Naive B cell (primary cell): ENCODE measurements around the gene TMEM181. TPM values are rescaled to one million over a fixed set of nuclear protein-coding genes. Genes with fewer than 3 reads are reported as not detected.

ENCODE experiments used
- ATAC-seq, 2 donors: fragments of 150-1000 bp; cut with Tn5 transposase; 2 replicates each; pipeline ENCODE4 v1.10.0; 2021; ENCODE audit warnings: low read depth in 2 of 2, mild to moderate bottlenecking in 2 of 2, moderate library complexity in 2 of 2
- DNase-seq: peaks from one replicate; pipeline ENCODE4 v3.0.0; 2022
- H3K27ac Mint-ChIP-seq, 6 donors: one replicate each; pipeline ENCODE4 v1.8.0; 2020 to 2022; ENCODE audit warnings: mild to moderate bottlenecking in 6 of 6, mixed read lengths in 6 of 6, moderate library complexity in 5 of 6, inconsistent platforms in 2 of 6
- H3K27me3 Mint-ChIP-seq, 3 donors: one replicate each; pipeline ENCODE4 v1.8.0; 2021 to 2022; ENCODE audit warnings: mixed read lengths in 3 of 3, mild to moderate bottlenecking in 1 of 3
- H3K36me3 Mint-ChIP-seq, 2 donors: one replicate each; pipeline ENCODE4 v1.8.0; 2020 to 2022; ENCODE audit warnings: mixed read lengths in 2 of 2, inconsistent platforms in 1 of 2, mild to moderate bottlenecking in 1 of 2
- H3K4me1 Mint-ChIP-seq, 3 donors: one replicate each; pipeline ENCODE4 v1.8.0; 2020 to 2022; ENCODE audit warnings: mixed read lengths in 3 of 3, inconsistent platforms in 1 of 3, mild to moderate bottlenecking in 1 of 3, moderate library complexity in 1 of 3
- H3K4me3 Mint-ChIP-seq, 8 donors: one replicate each; pipeline ENCODE4 v1.8.0; 2020 to 2022; ENCODE audit warnings: mild to moderate bottlenecking in 8 of 8, mixed read lengths in 8 of 8, moderate library complexity in 8 of 8, inconsistent platforms in 2 of 8
- H3K9me3 Mint-ChIP-seq, 7 donors: one replicate each; pipeline ENCODE4 v1.8.0; 2020 to 2022; ENCODE audit warnings: mixed read lengths in 7 of 7, mild to moderate bottlenecking in 5 of 7, inconsistent platforms in 2 of 7, moderate library complexity in 1 of 7
- polyA plus RNA-seq, 6 donors: library from polyadenylated mRNA; unstranded; fragments of 300-500 nt; fragmentation: Illumina TruSeq; gene quantifications; one replicate each; pipeline ENCODE4 v1.2.3, GENCODE V29; 2021; ENCODE audit warnings: low read depth in 6 of 6

Gene TMEM181
- polyA plus RNA-seq, 6 donors from 2014 or later: 1.9 to 2.4 (median 2.3) TPM

DNA sequence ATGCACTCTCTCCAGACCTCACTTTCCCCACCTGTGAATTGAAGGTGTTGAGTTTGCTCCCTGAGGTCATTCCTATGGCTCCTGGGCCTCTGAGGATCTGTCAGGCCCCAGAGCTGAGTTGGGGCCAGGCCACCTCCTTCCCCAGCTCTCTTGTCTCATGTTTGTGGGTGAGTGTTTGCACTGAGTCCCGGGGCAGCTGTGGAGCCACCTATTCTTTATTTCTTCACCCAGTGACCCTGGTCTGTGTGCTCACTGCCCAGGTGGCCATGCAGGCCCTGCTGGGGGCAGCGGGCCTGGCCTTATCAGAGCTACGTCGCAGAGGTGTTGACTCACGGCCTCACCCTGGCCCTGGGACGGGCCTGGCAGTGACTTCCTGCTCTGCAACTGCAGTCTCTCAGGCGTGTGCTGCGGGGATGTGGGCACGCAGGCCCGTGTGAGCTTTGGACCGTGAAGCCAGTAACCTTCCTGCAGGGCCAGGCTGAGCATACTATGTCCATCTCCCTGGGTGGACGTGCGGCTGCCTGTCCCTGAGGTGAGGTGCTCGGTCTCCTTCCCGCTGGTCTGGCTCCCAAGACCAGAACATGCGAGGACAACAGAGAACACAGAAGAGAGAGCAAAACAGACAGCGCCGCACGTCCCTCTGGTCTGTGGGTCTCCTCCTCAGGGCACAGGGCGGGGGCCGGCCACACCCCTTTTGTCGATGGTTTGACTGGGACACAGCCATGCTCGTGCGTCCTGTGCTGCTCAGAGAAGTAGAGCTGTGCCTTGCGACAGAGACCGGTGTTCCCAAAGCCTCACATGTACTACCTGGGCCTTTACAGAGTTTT lies 12.1 kb downstream of the TMEM181 start:
- Mint-ChIP-seq H3K4me1 (peaks cover 40 to 47% (median 44%) of the 10 kb centered on the region in 3 donors), H3K4me3 (no peak overlapping the region), H3K27me3 (no peaks in the 10 kb centered on the region), H3K9me3 (peaks cover 0 to 1% (median under 1%) of the 10 kb centered on the region in 7 donors), H3K36me3 (peaks cover 19% of the 10 kb centered on the region in 2 donors), H3K27ac (peak overlapping the region in 1 of 6 donors; percentile 51)
- ATAC-seq (peak; percentile 37 to 67), DNase-seq (no peak)

DNA sequence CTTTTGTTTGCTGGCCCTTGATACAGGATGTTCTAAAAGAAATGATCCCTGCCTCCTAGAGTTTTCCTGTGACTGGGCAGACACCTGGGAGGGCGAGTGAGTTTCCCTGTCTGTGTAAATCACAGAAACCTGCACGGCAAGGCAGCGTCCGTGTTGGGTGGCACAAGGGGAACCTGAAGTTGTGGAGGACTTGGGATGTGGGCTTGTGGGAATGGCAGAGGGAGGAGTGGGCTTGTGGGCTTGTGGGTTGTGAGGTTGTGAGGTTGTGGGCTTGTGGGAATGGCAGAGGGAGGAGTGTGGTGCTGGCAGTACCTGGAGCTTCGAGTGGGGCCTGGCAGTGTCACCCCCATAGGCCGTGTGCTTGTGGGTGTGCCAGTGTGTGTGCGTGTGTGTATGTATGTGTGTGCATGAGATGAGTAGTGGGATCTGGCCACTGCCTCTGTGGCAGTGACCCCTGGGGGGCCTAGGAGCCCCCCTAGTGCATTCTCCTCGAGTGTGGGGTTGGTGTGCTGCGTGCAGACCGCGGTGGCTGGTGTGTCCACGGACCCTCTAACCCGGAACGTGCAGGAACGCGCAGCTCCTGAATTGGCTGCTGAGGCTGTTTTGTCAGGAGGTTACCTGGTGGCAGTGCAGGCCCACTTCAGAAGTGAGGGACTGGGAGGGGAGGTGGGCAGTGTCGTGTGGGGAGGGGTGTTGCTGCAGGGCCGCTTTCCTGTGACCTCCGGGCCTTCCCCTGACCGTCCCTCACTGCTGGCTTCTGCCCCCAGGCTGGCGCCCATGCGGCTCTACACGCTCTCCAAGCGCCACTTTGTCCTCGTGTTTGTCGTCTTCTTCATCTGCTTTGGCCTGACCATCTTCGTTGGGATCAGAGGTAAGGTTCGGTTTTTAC lies 13.0 kb downstream of the TMEM181 start:
- Mint-ChIP-seq H3K4me3 (no peak overlapping the region), H3K9me3 (peaks cover 0 to 5% (median 4%) of the 10 kb centered on the region in 7 donors), H3K27me3 (no peaks in the 10 kb centered on the region), H3K4me1 (peaks cover 33 to 38% (median 37%) of the 10 kb centered on the region in 3 donors), H3K36me3 (peaks cover 24% of the 10 kb centered on the region in 2 donors), H3K27ac (peak overlapping the region in 4 of 6 donors; percentile 69 to 95 (median 78))
- no peak for ATAC-seq
- DNase-seq: no peak

DNA sequence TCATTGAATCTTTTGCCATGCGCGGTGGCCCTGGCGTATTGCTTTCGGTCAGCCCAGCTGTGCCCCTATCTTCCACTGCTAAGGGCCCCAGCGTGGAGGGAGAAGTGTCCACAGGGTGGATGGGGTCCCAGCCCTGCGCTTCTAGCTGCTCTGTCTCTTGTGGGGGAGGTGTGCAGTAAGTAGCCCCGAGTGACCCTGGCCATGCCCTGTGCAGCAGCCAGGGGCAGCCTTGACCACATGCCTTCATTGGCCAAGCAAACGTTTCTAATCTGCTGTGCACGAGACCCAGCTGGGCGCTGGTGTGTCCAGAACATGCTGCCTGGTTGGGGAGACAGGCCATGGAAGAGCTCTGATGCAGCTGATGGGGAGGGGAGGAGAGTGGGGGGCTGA lies 13.6 kb downstream of the TMEM181 start:
- no peak for DNase-seq
- no peaks in the 10 kb centered on the region for H3K27me3 Mint-ChIP-seq
- no peak overlapping the region for H3K4me3 Mint-ChIP-seq
- H3K36me3 Mint-ChIP-seq: peaks cover 24% of the 10 kb centered on the region in 2 donors
- H3K4me1 Mint-ChIP-seq: peaks cover 26 to 32% (median 31%) of the 10 kb centered on the region in 3 donors
- no peak for ATAC-seq
- H3K9me3 Mint-ChIP-seq: peaks cover 0 to 5% (median 4%) of the 10 kb centered on the region in 7 donors
- H3K27ac Mint-ChIP-seq: peak overlapping the region in 3 of 6 donors; percentile 69 to 95 (median 82)

DNA sequence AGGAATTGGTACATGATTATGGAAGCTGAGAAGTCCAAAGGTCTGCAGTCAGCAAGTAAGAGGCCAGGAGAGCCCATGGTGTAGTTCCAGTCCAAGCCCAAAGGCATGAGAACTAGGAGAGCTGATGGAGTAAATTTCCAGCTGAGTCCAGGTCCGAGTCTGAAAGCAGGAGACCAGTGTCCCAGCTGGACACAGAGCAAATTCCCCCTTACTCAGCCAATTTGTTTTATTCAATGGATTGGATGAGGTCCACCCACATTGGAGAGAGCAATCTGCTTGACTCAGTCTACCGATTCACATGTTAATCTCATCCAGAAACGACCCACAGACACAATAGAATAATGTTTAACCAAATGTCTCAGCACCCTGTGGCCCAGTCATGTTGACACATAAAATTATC lies 14.9 kb downstream of the TMEM181 start:
- ATAC-seq: no peak
- no peak for DNase-seq
- H3K27me3 Mint-ChIP-seq: no peaks in the 10 kb centered on the region
- no peak overlapping the region for H3K4me3 Mint-ChIP-seq
- peaks cover 21 to 25% (median 22%) of the 10 kb centered on the region in 3 donors for H3K4me1 Mint-ChIP-seq
- H3K36me3 Mint-ChIP-seq: peaks cover 24% of the 10 kb centered on the region in 2 donors
- peak overlapping the region in 1 of 6 donors; percentile 18 for H3K27ac Mint-ChIP-seq
- H3K9me3 Mint-ChIP-seq: peaks cover 0 to 5% (median 4%) of the 10 kb centered on the region in 7 donors

DNA sequence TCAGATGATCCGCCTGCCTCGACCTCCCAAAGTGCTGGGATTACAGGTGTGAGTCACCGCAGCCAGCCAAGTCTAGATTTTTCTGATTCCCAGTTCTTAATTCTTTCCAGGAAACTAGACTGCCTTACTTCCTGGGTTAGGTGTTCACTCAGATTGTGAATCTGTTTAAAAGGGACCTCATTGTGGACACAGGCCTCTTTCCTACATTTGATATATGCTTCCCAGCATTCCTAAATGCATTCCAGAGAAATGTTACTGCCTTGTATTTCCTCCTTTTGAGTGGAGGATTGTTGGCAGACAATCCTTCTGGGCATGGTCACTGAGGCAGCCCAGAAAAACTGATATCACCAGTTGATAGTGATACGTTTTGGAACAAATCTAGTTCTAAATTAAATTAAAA lies 15.7 kb downstream of the TMEM181 start:
- no peak for DNase-seq
- Mint-ChIP-seq H3K4me3 (no peak overlapping the region), H3K9me3 (peaks cover 0 to 5% (median 4%) of the 10 kb centered on the region in 7 donors), H3K27me3 (no peaks in the 10 kb centered on the region), H3K4me1 (peaks cover 13 to 22% (median 15%) of the 10 kb centered on the region in 3 donors), H3K27ac (no peak overlapping the region), H3K36me3 (peaks cover 22 to 24% of the 10 kb centered on the region in 2 donors)
- ATAC-seq: no peak

DNA sequence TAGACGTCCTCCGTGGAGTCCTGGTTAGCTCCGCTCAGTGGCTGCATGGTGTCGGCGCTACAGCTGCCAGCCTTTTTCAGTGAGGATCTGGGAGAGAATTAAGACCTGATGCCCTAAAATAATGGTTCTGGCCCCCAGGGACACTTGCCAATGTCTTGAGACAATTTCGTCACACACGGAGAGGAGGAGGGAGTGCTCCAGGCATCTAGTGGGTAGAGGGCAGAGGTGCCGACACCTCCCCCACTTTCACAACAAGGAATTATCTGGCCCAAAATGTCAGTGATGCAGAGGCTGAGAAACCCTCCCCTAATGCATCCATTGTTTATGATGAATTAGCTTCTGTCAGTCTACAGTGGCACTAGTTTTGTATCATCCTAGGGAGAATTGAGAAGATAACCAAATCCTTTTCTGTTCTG lies 24.4 kb downstream of the TMEM181 start:
- H3K9me3 Mint-ChIP-seq: no peaks in the 10 kb centered on the region
- ATAC-seq: no peak
- no peaks in the 10 kb centered on the region for H3K27me3 Mint-ChIP-seq
- DNase-seq: no peak
- peaks cover 30 to 38% of the 10 kb centered on the region in 2 donors for H3K36me3 Mint-ChIP-seq
- no peak overlapping the region for H3K4me3 Mint-ChIP-seq
- H3K27ac Mint-ChIP-seq: peak overlapping the region in 1 of 6 donors; percentile 89
- H3K4me1 Mint-ChIP-seq: no peaks in the 10 kb centered on the region

DNA sequence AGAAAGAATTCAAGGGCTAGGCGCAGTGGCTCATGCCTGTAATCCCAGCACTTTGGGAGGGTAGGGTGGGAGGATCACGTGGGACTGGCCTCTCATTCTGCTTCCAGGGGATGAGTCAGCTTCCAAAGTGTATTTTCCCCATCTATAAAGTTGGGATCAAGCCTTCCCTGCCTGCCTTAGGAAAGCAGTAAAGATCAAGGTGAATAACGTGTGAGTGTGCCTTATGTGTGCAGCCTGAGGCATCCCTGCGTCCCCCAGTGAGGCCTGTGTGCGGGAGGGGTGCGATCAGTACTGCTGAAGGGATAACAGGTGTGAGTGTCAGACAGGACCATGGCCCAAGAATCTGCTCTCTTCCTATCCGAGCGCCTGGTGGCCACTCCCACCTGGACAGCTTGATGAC lies 26.8 kb downstream of the TMEM181 start:
- no peaks in the 10 kb centered on the region for H3K27me3 Mint-ChIP-seq
- H3K9me3 Mint-ChIP-seq: no peaks in the 10 kb centered on the region
- no peak for DNase-seq
- no peak for ATAC-seq
- H3K36me3 Mint-ChIP-seq: peaks cover 40 to 49% of the 10 kb centered on the region in 2 donors
- no peak overlapping the region for H3K27ac Mint-ChIP-seq
- H3K4me1 Mint-ChIP-seq: no peaks in the 10 kb centered on the region
- H3K4me3 Mint-ChIP-seq: no peak overlapping the region

DNA sequence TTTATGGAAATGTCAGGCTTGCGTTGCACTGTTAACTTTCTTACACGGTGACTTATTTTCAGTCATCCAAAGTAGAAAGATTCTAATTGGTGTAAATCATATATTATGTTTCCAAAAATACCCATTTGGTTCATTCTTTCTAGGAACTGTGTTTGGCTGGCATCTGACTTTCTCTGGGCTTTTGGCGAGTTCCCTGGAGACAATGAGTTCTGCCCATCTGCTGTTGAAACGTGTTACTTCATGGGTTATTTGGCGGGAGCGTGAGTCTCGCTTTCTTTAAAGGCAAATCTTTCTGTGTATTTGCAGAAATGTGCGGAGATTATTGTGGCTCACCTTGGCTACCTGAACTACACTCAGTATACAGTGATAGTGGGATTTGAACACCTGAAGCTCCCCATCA lies 29.5 kb downstream of the TMEM181 start:
- H3K9me3 Mint-ChIP-seq: no peaks in the 10 kb centered on the region
- no peak overlapping the region for H3K4me3 Mint-ChIP-seq
- peak overlapping the region in 1 of 6 donors; percentile 42 for H3K27ac Mint-ChIP-seq
- peaks cover 35 to 45% of the 10 kb centered on the region in 2 donors for H3K36me3 Mint-ChIP-seq
- H3K27me3 Mint-ChIP-seq: no peaks in the 10 kb centered on the region
- DNase-seq (no peak), ATAC-seq (no peak)
- H3K4me1 Mint-ChIP-seq: no peaks in the 10 kb centered on the region

DNA sequence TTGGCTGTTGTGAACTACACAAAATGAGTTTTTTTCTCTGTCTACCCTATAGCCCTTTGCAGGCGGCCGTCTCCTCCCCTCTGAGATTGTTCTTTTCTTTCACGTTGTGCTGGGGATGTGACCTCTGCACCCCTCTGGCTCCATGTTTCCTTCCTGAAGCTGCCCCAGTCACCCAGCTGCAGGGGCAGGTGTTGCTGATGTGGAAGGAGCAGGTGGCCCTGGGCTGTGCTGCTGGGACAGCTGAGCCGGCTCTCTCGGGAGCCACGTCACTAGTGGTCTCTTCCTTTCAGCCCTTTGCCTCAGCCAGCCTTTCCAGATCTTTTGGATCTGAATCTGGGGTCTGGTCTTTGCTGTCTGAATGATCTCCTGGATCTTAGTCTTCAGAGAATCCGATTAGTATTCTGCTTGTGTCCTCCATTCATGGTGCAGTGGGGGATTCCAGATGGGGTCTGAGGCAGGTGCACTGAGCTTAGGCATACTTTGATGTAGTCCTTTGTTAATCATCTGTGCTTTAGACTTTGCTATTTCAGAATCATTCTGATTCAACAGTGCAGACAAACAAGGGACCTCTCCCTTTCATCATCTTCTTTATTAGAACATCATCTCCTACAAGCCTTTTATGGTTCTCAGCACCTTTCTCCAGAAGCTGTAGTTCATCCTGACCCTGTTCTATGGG lies 31.4 kb downstream of the TMEM181 start:
- DNase-seq (no peak), ATAC-seq (no peak)
- H3K27ac Mint-ChIP-seq: peak overlapping the region in 2 of 6 donors; percentile 7 to 37
- H3K4me3 Mint-ChIP-seq: no peak overlapping the region
- no peaks in the 10 kb centered on the region for H3K27me3 Mint-ChIP-seq
- peaks cover 0 to 3% (median 1%) of the 10 kb centered on the region in 3 donors for H3K4me1 Mint-ChIP-seq
- peaks cover 22 to 39% of the 10 kb centered on the region in 2 donors for H3K36me3 Mint-ChIP-seq
- no peaks in the 10 kb centered on the region for H3K9me3 Mint-ChIP-seq

DNA sequence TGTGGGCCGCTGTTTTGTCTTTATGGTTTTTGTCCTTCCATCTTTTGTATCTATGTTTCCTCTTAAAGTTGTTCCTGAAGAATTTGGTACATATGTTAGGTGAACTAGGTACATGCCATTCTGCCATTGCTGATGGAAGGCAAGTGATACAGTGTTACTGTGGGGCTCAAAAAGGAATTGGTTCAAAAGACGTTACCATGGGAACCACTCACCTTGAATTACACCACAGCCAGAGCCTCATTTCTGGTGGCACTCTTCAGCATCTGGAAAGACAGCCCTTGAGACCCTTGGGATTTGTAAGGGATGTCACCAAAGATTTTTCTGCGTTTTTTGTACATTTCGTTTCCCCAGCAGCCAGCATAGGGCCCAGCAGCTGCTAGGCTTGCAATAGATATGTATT lies 31.9 kb downstream of the TMEM181 start:
- ATAC-seq (no peak), DNase-seq (no peak)
- peak overlapping the region in 1 of 6 donors; percentile 37 for H3K27ac Mint-ChIP-seq
- H3K4me1 Mint-ChIP-seq: peaks cover 5 to 9% (median 7%) of the 10 kb centered on the region in 3 donors
- H3K4me3 Mint-ChIP-seq: no peak overlapping the region
- peaks cover 21 to 33% of the 10 kb centered on the region in 2 donors for H3K36me3 Mint-ChIP-seq
- no peaks in the 10 kb centered on the region for H3K27me3 Mint-ChIP-seq
- no peaks in the 10 kb centered on the region for H3K9me3 Mint-ChIP-seq

- peaks cover 20 to 27% of the 10 kb centered on the region in 2 donors for H3K36me3 Mint-ChIP-seq
- H3K9me3 Mint-ChIP-seq: no peaks in the 10 kb centered on the region
- DNase-seq: no peak
- no peak for ATAC-seq
- no peak overlapping the region for H3K4me3 Mint-ChIP-seq
- no peaks in the 10 kb centered on the region for H3K27me3 Mint-ChIP-seq
- H3K27ac Mint-ChIP-seq: no peak overlapping the region
- H3K4me1 Mint-ChIP-seq: peaks cover 8 to 12% (median 8%) of the 10 kb centered on the region in 3 donors
Observed at GRCh38 chr6:158593670-158594069, 33.8 kb downstream of the TMEM181 start.

- peaks cover 8 to 12% (median 8%) of the 10 kb centered on the region in 3 donors for H3K4me1 Mint-ChIP-seq
- DNase-seq: peak; percentile 18
- peaks cover 10 to 27% of the 10 kb centered on the region in 2 donors for H3K36me3 Mint-ChIP-seq
- no peaks in the 10 kb centered on the region for H3K27me3 Mint-ChIP-seq
- no peaks in the 10 kb centered on the region for H3K9me3 Mint-ChIP-seq
- H3K27ac Mint-ChIP-seq: peak overlapping the region in 1 of 6 donors; percentile 38
- ATAC-seq: peak in 1 of 2 donors; percentile 44
- no peak overlapping the region for H3K4me3 Mint-ChIP-seq
Observed at GRCh38 chr6:158595223-158595622, 35.3 kb downstream of the TMEM181 start.

DNA sequence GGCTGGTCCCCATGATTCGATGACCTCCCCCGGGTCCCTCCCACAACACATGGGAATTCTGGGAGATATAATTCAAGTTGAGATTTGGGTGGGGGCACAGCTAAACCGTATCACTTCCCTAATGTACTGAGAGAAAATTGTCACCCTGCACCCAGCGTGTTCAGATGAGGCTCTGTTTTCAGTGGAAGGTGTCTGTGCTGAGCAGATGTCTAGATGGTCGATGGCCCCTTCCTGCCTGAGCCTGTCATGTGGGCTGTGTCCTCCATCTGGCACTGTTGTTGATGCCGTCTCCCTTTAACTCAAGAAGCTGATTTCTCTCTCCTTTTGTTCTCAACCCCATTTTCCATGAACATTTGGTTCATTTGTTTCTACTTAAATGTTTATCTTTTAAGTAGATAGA lies 37.0 kb downstream of the TMEM181 start:
- Mint-ChIP-seq H3K36me3 (peaks cover 3 to 15% of the 10 kb centered on the region in 2 donors), H3K27me3 (no peaks in the 10 kb centered on the region), H3K27ac (peak overlapping the region in 2 of 6 donors; percentile 32 to 37), H3K4me1 (peaks cover 8 to 12% (median 8%) of the 10 kb centered on the region in 3 donors), H3K9me3 (no peaks in the 10 kb centered on the region), H3K4me3 (peak overlapping the region in 1 of 8 donors; percentile 35)
- ATAC-seq: peak; percentile 62 to 66
- no peak for DNase-seq
